Karpas-422 (cell line): ENCODE data around the gene CAPNS2. TPM values are rescaled to one million over a fixed set of nuclear protein-coding genes. Genes with fewer than 3 reads are reported as not detected.

Experiments
- total RNA-seq: library from RNA; depleted of rRNA; stranded (reverse); fragments of >200 nt; shearing (Covaris generic); gene quantifications from 2 replicates; pipeline ENCODE4 v1.2.3, GENCODE V29; 2014; ENCODE audit warnings: low replicate concordance; rRNA removed

Gene CAPNS2
- total RNA-seq, 1 experiment from 2014 or later, result not detected

Other genes with a start within 250 kb of the CAPNS2 start
- gene IRX6, start 242.5 kb upstream of the CAPNS2 start, total RNA-seq, result not detected in 2 replicates
- not detected in 2 replicates for gene MMP2, start 87.5 kb upstream of the CAPNS2 start, total RNA-seq
- not detected in 2 replicates for gene LPCAT2, start 57.6 kb upstream of the CAPNS2 start, total RNA-seq
- gene SLC6A2, start 89.3 kb downstream of the CAPNS2 start, total RNA-seq, result not detected in 2 replicates